IMR-90 (cell line): ENCODE data around the gene ZBP1. TPM values are rescaled to one million over a fixed set of nuclear protein-coding genes. Genes with fewer than 3 reads are reported as not detected.

Experiments
- ATAC-seq: fragments of 200-7000 bp; cut with Tn5 transposase; 2 replicates; pipeline ENCODE4 v1.9.1; 2020; ENCODE audit warnings: low read depth, mild to moderate bottlenecking, moderate library complexity
- BruUV-seq: library from RNA; stranded (reverse); fragments of 400-500 nt; replicated peaks from 2 replicates; lab custom pipeline; 2021; lab: Mats Ljungman, UMichigan
- CTCF ChIA-PET: fragments of 300-600 bp; formaldehyde crosslinking; extraction: SDS; loops from one replicate; lab custom pipeline; 2021; ENCODE audit warnings: antibody characterized with exemption; lab: Yijun Ruan, JAX
- POLR2A ChIA-PET: fragments of 300-600 bp; sonication (Branson Sonifier 250); formaldehyde crosslinking; loops from one replicate; lab custom pipeline; 2022; ENCODE audit warnings: antibody characterized with exemption; ENCODE audit not compliant: unreplicated experiment; lab: Charles Lee
- DNase-seq: peaks from one replicate; pipeline ENCODE4 v3.0.0; 2013
- H2AFZ ChIP-seq: replicated peaks from 2 replicates; pipeline ENCODE3; 2013; ENCODE audit warnings: low read length, mild to moderate bottlenecking; ENCODE audit not compliant: poor library complexity
- H2AK5ac ChIP-seq: 2 replicates; pipeline ENCODE4 v1.6.1; 2013; ENCODE audit warnings: low read depth, low read length, inconsistent platforms
- H2AK9ac ChIP-seq: replicated peaks from 2 replicates; pipeline ENCODE3; 2013; ENCODE audit warnings: mild to moderate bottlenecking, low read depth, low read length, moderate library complexity; ENCODE audit not compliant: poor library complexity
- H2BK120ac ChIP-seq: 2 replicates; pipeline ENCODE4 v1.6.1; 2013; ENCODE audit warnings: low read depth, low read length, inconsistent platforms
- H2BK15ac ChIP-seq: 3 replicates; pipeline ENCODE4 v1.6.1; 2013; ENCODE audit warnings: low read depth, low read length, inconsistent platforms
- H2BK20ac ChIP-seq: 2 replicates; pipeline ENCODE4 v1.6.1; 2013; ENCODE audit warnings: low read depth, mild to moderate bottlenecking, inconsistent platforms, low read length, moderate library complexity
- H2BK5ac ChIP-seq: 2 replicates; pipeline ENCODE4 v1.6.1; 2013; ENCODE audit warnings: mild to moderate bottlenecking, low read depth, low read length, inconsistent platforms; ENCODE audit not compliant: poor library complexity, severe bottlenecking
- H3K14ac ChIP-seq: replicated peaks from 2 replicates; pipeline ENCODE4 v1.6.1; 2013; ENCODE audit warnings: low read depth, low read length, inconsistent platforms
- H3K18ac ChIP-seq: 2 replicates; pipeline ENCODE4 v1.6.1; 2013; ENCODE audit warnings: low read depth, low read length, control low read depth
- H3K23ac ChIP-seq: 2 replicates; pipeline ENCODE4 v1.6.1; 2013; ENCODE audit warnings: low read depth, low read length, inconsistent platforms
- H3K27ac ChIP-seq: 2 replicates; pipeline ENCODE4 v1.5.1; 2013; ENCODE audit warnings: mild to moderate bottlenecking, control low read depth, low read length; ENCODE audit not compliant: insufficient read depth
- H3K27me3 ChIP-seq: 2 replicates; pipeline ENCODE4 v1.6.1; 2013; ENCODE audit warnings: low read length; ENCODE audit not compliant: control insufficient read depth, insufficient read depth
- H3K36me3 ChIP-seq: 2 replicates; pipeline ENCODE4 v1.6.1; 2013; ENCODE audit warnings: low read length, mixed read lengths; ENCODE audit not compliant: control insufficient read depth, insufficient read depth
- H3K4ac ChIP-seq: 2 replicates; pipeline ENCODE4 v1.6.1; 2013; ENCODE audit warnings: low read depth, low read length, inconsistent platforms
- H3K4me1 ChIP-seq: 2 replicates; pipeline ENCODE4 v1.6.1; 2013; ENCODE audit warnings: low read length, mixed read lengths; ENCODE audit not compliant: control insufficient read depth, insufficient read depth
- H3K4me2 ChIP-seq: 2 replicates; pipeline ENCODE4 v1.6.1; 2013; ENCODE audit warnings: low read depth, mild to moderate bottlenecking, control low read depth, low read length, moderate library complexity
- H3K4me3 ChIP-seq: 2 replicates; pipeline ENCODE4 v1.5.1; 2013; ENCODE audit warnings: low read depth, mild to moderate bottlenecking, control low read depth, low read length, moderate library complexity; ENCODE audit not compliant: insufficient read depth
- H3K56ac ChIP-seq: 2 replicates; pipeline ENCODE4 v1.6.1; 2013; ENCODE audit warnings: low read length, inconsistent platforms; ENCODE audit not compliant: insufficient read depth; ENCODE audit errors: extremely low read depth
- H3K79me1 ChIP-seq, 2 experiments: 2 replicates each; pipeline ENCODE4 v1.6.1; 2013; ENCODE audit warnings: low read length in 2 of 2, inconsistent platforms in 1 of 2, low read depth in 1 of 2
- H3K9ac ChIP-seq: 2 replicates; pipeline ENCODE4 v1.6.1; 2013; ENCODE audit warnings: low read depth, low read length, control low read depth
- H3K9me1 ChIP-seq: 2 replicates; pipeline ENCODE4 v1.6.1; 2013; ENCODE audit warnings: low read length, inconsistent platforms; ENCODE audit not compliant: insufficient read depth
- H3K9me3 ChIP-seq: 2 replicates; pipeline ENCODE4 v1.6.1; 2013; ENCODE audit warnings: low read length; ENCODE audit not compliant: control insufficient read depth, insufficient read depth
- H4K20me1 ChIP-seq: 2 replicates; pipeline ENCODE4 v1.6.1; 2013; ENCODE audit warnings: low read length, inconsistent platforms; ENCODE audit not compliant: insufficient read depth
- H4K5ac ChIP-seq: 2 replicates; pipeline ENCODE4 v1.6.1; 2013; ENCODE audit warnings: mild to moderate bottlenecking, low read depth, low read length, control low read depth
- H4K8ac ChIP-seq, 2 experiments: 2 replicates each; pipeline ENCODE4 v1.6.1; 2013; ENCODE audit warnings: low read depth in 2 of 2, low read length in 2 of 2, control low read depth in 1 of 2, inconsistent platforms in 1 of 2
- H4K91ac ChIP-seq: 2 replicates; pipeline ENCODE4 v1.6.1; 2013; ENCODE audit warnings: low read depth, low read length, inconsistent platforms; ENCODE audit not compliant: insufficient read depth
- FOS ChIP-seq: fragments of 150-350 bp; IDR thresholded peaks from 2 replicates; pipeline ENCODE4 v1.6.1; 2016; ENCODE audit warnings: low read depth, low read length
- RAD21 ChIP-seq: IDR thresholded peaks from 2 replicates; pipeline ENCODE4 v1.6.1; 2012; ENCODE audit warnings: low read length, improper control_type of control experiment
- SMC3 ChIP-seq: fragments of 150-350 bp; IDR thresholded peaks from 2 replicates; pipeline ENCODE4 v1.6.1; 2016; ENCODE audit warnings: low read depth, mild to moderate bottlenecking, antibody characterized with exemption, low read length, moderate library complexity
- WGBS, 2 experiments: methylation state at CpG; one replicate each; pipeline versions ENCODE4 v1.1.5 to v1.1.7; 2013; ENCODE audit warnings: missing lambda C conversion rate in 2 of 2; ENCODE audit not compliant: insufficient read length in 1 of 2; ENCODE audit errors: extremely low coverage in 2 of 2; 5-methylcytosine and 5-hydroxymethylcytosine counted together
- dilution Hi-C: fragments of 300-500 bp; cut with HindIII; formaldehyde crosslinking; loops from one replicate; pipeline ENCODE4 v1.14.3; 2018; ENCODE audit warnings: low sequenced_read_pairs; ENCODE audit not compliant: unreplicated experiment
- in situ Hi-C: fragments of 300-500 bp; cut with MboI; formaldehyde crosslinking; loops from 3 replicates; pipeline ENCODE4 v1.14.3; 2019; ENCODE audit warnings: low sequenced_read_pairs, inconsistent platforms, mixed read lengths
- intact Hi-C: fragments of 100-400 bp; cut with micrococcal nuclease; formaldehyde crosslinking; loops from 2 replicates; pipeline ENCODE4 v1.10.0; 2022
- polyA plus RNA-seq, 3 experiments: library from polyadenylated mRNA; depleted of rRNA; stranded (reverse); fragments of >200 nt; gene quantifications; 2 replicates each; pipeline ENCODE4 v1.2.3, GENCODE V29; 2012; ENCODE audit warnings: low replicate concordance in 1 of 3
- total RNA-seq: library from RNA; depleted of rRNA; stranded (reverse); fragments of >200 nt; gene quantifications from 2 replicates; pipeline ENCODE4 v1.2.3, GENCODE V29; 2012
- TF ChIP-seq, protein P1 (sequence below): conservative IDR thresholded peaks from 2 replicates; pipeline ENCODE4 v1.5.1; 2012; ENCODE audit warnings: mild to moderate bottlenecking, low read depth, low read length, improper control_type of control experiment
- TF ChIP-seq, protein P2 (sequence below): fragments of 150-350 bp; IDR thresholded peaks from 2 replicates; pipeline ENCODE4 v1.6.1; 2017; ENCODE audit warnings: mild to moderate bottlenecking, antibody characterized with exemption, low read length, low read depth

ZBP1 gene
- total and polyA plus RNA-seq, 2 of the 4 experiments (the other 2 are of a cell fraction) = not detected

GRCh38 chr20:57658833-57659516 is 38.7 kb upstream of the ZBP1 start:
- peaks cover 13% of the 10 kb centered on the region for H3K36me3 ChIP-seq
- CTCF ChIA-PET = interaction anchor here (1.1 kb wide), 1 partner anchor 61 kb away, joined by 3 read pairs; no protein-coding TSS in a partner anchor
- no peak overlapping the region for H2AFZ ChIP-seq
- H2BK5ac ChIP-seq = no peak overlapping the region
- no peak overlapping the region for H2AK5ac ChIP-seq
- no peak overlapping the region for H4K8ac ChIP-seq
- whole genome bisulfite sequencing, 2 experiments = 83% methylated on average over 17 of the region's 25 CpGs; no CpG with 5 or more reads in 1 of the 2 experiments
- H3K4me2 ChIP-seq = no peak overlapping the region
- in situ Hi-C loops (loop anchor here (10.0 kb wide), 1 partner anchor 426 kb away; no protein-coding TSS in a partner anchor), dilution Hi-C loops (no loop called here), intact Hi-C loops (loop anchor here (10.0 kb wide), 1 partner anchor 186 kb away; no protein-coding TSS in a partner anchor)
- H2BK15ac ChIP-seq = no peak overlapping the region
- no peak overlapping the region for H4K5ac ChIP-seq
- no peak overlapping the region for H4K91ac ChIP-seq
- TF ChIP-seq FOS (no peak), SMC3 (no peak), RAD21 (no peak)
- TF ChIP-seq, protein P1, sequence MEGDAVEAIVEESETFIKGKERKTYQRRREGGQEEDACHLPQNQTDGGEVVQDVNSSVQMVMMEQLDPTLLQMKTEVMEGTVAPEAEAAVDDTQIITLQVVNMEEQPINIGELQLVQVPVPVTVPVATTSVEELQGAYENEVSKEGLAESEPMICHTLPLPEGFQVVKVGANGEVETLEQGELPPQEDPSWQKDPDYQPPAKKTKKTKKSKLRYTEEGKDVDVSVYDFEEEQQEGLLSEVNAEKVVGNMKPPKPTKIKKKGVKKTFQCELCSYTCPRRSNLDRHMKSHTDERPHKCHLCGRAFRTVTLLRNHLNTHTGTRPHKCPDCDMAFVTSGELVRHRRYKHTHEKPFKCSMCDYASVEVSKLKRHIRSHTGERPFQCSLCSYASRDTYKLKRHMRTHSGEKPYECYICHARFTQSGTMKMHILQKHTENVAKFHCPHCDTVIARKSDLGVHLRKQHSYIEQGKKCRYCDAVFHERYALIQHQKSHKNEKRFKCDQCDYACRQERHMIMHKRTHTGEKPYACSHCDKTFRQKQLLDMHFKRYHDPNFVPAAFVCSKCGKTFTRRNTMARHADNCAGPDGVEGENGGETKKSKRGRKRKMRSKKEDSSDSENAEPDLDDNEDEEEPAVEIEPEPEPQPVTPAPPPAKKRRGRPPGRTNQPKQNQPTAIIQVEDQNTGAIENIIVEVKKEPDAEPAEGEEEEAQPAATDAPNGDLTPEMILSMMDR = no peak
- TF ChIP-seq, protein P2, sequence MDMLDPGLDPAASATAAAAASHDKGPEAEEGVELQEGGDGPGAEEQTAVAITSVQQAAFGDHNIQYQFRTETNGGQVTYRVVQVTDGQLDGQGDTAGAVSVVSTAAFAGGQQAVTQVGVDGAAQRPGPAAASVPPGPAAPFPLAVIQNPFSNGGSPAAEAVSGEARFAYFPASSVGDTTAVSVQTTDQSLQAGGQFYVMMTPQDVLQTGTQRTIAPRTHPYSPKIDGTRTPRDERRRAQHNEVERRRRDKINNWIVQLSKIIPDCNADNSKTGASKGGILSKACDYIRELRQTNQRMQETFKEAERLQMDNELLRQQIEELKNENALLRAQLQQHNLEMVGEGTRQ = no peak
- H4K20me1 ChIP-seq = peaks cover 30% of the 10 kb centered on the region
- H3K18ac ChIP-seq = no peak overlapping the region
- H3K23ac ChIP-seq = no peak overlapping the region
- H3K9me1 ChIP-seq = peaks cover 3% of the 10 kb centered on the region; the same call in 1 of the 2 replicates
- H3K4me3 ChIP-seq = no peak overlapping the region
- no peaks in the 10 kb centered on the region for H3K4me1 ChIP-seq
- H3K56ac ChIP-seq = no peak overlapping the region
- H3K79me1 ChIP-seq = peaks cover 6 to 10% of the 10 kb centered on the region in 2 experiments; a peak in 2 of 4 replicates
- H2BK20ac ChIP-seq = no peak overlapping the region
- no peak overlapping the region for H3K9ac ChIP-seq
- H3K27ac ChIP-seq = no peak overlapping the region
- no peaks in the 10 kb centered on the region for H3K9me3 ChIP-seq
- no TSS peak for BruUV-seq
- H3K4ac ChIP-seq = no peak overlapping the region
- DNase-seq = no peak
- H3K14ac ChIP-seq = no peak overlapping the region
- POLR2A ChIA-PET = no interaction called here
- peak overlapping the region; percentile 78 for H2AK9ac ChIP-seq
- no peak for ATAC-seq
- H2BK120ac ChIP-seq = no peak overlapping the region
- no peaks in the 10 kb centered on the region for H3K27me3 ChIP-seq
